ENCODE data around the gene GLYR1. TPM values are rescaled to one million over a fixed set of nuclear protein-coding genes. Genes with fewer than 3 reads are reported as not detected.
"Not testable (repeated sequence)": the region's sequence is repeated elsewhere in the genome, so short reads cannot be mapped to it uniquely, and the experiment has no call there.

Gene GLYR1
- polyA plus RNA-seq (2012; ENCODE audit: insufficient read depth, insufficient read length): 60.2 TPM

DNA sequence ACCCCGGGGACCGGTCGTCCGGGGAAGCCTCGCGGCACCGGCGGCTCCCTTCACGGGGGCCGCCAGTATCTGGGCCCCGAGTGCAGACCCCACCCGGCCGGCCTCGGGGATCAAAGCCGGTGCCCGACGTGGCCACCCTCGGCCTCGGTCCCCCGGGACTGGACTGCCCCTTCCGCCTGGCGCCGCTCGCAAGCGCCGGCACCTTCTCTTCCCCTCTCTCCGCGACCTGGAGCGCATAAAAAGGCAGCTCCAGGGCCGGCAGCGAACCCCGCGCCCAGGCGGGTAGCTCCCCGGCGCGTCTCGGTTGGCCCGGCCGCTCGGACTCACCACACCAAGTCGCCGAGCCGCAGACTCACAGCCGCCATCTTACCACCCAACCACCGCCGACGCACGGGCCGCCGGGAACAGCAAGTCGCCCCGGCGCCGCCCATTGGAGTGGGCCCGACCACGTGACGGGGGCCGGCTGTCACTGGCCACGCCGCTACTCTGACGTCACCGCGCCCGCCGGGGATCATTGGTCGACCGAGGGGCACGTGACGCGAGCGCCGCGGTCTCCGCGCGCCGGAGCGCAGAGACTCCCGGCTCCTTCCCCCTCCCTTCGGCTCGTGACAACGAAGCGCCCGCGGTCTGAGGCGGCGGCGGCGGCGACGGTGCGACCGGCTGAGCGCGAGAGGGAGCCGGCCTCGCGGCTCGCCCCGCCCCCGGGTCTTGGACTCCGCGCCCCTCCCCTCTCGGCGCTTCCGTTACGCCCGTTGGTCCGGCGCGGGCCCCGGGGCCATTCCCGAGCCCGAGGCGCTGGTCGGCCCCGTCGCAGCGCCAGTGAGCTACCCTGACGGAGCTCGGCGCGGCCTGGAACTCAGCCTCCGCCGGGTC is at the start of gene GLYR1, which contains the start of gene UBN1:
Gene GLYR1, minus strand, starts transcription at position 388 of the 873 bp plus-strand sequence. Its CDS starts 23 bp downstream, at position 365.
Gene UBN1, plus strand, starts transcription at position 581 of the 873 bp plus-strand sequence. CDS start 5,437 bp downstream, outside the sequence.
- peak within 1 kb of the TSS; percentile 87 for H3K4me3 ChIP-seq (ENCODE audit: low read length)
- DNase-seq (ENCODE audit: low read depth, low spot score): peak; percentile 92

DNA sequence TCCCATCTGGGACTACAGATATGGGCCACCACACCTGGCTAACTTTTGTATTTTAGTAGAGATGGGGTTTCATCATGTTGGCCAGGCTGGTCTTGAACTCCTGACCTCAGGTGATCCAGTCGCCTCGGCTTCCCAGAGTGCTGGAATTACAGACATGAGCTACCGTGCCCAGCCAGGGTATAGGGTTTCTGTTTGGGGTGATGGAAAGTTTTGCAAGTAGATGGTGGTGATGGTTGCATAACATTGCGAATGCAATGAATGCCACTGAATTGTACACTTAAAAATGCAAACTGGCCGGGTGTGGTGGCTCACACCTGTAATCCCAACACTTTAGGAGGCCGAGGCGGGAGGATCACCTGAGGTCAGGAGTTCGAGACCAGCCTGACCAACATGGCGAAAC is 49.7 kb upstream of the GLYR1 start:
- H3K4me3 ChIP-seq (ENCODE audit: low read length); DNase-seq (ENCODE audit: low read depth, low spot score): not testable (repeated sequence)

DNA sequence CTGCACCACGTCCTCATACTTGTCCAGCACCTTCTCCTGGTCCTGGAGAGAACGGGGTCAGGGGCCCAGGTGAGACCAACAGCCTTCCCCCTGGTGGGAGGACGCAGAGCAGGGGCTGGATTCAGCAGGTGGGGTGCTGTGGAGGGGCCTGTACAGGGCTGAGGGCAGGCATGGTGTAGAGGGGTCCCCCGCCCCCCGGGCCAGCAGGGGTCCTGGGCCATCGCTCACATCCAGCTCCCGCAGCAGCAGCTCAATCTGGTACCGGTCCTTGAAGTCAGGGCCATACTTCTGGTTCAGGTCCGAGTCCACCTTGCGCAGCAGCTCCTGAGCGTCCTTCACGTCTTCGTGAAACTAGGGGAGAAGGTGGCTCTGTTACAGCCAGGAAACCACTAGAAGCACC is 48.3 kb upstream of the GLYR1 start:
- H3K4me3 ChIP-seq (ENCODE audit: low read length): no peak overlapping the region
- DNase-seq (ENCODE audit: low read depth, low spot score): no peak

DNA sequence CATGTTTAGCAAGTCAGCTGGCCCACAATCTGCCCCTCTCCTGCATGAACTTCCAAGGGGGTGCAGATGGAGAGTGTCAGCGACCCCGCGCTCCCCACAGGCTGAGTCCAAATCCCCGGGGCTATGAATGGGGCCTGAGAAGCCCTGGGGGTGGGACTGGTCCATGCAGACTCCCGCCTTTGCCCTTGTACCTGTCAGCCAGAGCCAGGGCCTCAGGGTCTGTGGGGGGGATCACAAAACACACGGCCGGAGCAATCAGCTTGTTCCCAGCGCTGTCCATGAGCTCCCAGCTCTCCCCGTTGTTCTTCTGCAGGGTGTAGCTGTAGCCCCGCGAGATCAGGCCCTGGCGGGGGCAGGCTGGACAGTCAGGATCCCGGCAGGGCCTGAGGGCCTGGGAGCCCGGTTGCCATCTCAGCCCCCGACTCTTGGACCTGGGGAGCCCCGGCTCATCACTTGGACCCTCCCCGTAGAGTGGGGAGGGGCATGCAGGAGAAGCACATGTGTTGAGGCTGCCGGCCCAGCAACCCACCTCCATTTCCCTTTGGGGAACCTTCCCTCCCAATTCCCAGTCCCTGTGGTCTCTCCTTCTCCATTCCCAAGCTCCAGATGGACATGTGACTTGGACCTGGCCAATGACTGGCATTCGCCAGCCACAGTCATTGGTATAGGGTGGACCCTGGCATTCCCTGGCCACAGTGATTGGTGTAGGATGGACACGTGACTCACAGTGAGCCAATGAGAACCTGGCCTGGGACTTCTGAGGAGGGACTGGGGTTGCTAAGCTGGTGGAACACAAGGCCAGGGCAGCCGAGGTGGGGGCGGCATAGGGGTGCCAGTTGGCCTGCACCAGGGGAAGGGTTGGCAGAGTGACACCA is 47.4 kb upstream of the GLYR1 start:
- peak; percentile 17 for DNase-seq (ENCODE audit: low read depth, low spot score)
- H3K4me3 ChIP-seq (ENCODE audit: low read length): no peak overlapping the region

DNA sequence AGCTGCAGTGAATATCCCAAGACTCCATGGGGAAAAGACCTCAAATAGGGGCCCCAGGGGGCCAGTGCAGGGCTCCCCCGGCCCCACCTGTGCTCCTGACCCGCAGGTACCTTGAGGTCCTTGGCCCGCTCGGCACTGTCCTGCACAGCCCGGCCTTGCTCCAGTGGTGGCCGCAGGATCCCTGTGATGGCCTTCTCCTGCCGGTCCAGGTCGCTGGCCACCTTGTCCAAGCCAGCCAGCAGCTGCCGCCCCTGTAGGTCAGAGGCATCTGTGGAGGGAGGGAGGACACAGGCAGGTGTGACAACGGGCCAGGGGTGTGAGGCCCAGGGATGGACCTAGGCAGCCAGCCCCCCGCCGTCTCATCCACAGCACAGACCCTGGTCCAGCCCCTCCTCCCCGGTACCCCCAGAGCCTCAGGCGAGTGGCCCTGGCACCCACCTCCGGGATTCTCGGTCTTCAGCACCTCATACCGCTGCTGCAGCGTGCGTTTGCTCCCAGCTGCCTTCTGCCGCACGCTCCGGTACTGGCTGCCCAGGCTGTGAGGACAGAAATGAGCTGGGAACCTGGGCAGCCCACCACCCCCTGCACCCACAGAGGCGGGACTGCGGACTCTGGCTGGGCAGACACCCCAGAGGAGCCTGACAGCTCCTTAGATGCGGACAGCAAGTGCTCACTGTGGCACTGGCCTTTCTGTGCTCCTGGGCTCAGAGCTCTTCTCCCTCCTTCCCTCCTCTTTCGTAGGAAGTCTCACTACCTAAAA is 46.2 kb upstream of the GLYR1 start:
- DNase-seq (ENCODE audit: low read depth, low spot score): no peak
- H3K4me3 ChIP-seq (ENCODE audit: low read length): no peak overlapping the region

DNA sequence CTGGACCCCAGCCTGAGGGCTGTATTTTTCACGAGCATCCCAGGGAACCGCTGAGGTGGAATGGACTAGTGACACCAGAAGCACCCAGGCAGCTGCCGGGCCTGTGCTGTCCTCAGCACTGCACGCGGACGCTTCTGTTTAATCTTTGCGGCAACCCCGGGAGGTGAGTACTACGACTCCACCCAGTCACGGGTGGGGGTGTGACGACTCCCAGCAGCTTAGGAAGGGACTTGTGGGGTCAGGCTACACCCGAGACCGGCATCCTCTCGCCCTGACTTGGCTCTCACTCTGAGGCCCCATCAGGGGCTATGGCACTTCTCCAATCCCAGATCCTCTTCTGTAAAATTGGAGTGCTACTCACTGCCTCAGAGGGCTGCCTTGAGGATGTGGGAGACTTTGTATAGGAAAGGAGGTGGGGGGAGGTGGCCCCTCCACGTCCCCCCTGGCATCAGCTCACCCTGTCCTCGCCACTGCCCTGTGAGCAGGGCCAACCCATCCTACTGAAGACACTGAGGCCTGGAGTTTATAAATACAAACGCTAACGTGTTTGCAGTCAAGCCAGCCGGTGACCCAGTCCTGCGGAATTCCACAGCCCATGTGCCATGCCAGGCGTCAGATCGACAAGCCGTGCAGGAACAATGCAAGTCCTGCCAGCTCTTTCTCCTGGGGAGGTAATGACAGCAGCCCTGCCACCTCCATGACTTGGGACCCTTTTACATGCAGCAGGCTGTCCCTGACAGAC is 45.4 kb upstream of the GLYR1 start:
- no peak overlapping the region for H3K4me3 ChIP-seq (ENCODE audit: low read length)
- DNase-seq (ENCODE audit: low read depth, low spot score): no peak

DNA sequence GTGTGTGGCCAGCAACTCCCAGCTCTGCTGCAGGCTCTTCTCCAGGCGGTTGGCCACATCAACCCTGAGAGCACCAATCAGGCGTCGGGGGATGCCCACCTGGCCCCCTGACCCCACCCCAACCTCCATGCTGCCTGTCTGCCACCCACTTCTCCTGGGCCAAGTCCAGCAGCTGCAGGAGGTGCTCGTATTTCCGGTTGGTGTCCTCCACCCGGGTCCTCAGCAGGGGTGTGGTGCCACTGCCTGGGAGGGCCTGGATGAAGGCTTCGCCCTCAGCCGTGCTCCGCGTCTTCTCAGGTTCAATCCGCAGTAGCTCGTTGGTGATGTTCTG is 44.8 kb upstream of the GLYR1 start:
- no peak overlapping the region for H3K4me3 ChIP-seq (ENCODE audit: low read length)

DNA sequence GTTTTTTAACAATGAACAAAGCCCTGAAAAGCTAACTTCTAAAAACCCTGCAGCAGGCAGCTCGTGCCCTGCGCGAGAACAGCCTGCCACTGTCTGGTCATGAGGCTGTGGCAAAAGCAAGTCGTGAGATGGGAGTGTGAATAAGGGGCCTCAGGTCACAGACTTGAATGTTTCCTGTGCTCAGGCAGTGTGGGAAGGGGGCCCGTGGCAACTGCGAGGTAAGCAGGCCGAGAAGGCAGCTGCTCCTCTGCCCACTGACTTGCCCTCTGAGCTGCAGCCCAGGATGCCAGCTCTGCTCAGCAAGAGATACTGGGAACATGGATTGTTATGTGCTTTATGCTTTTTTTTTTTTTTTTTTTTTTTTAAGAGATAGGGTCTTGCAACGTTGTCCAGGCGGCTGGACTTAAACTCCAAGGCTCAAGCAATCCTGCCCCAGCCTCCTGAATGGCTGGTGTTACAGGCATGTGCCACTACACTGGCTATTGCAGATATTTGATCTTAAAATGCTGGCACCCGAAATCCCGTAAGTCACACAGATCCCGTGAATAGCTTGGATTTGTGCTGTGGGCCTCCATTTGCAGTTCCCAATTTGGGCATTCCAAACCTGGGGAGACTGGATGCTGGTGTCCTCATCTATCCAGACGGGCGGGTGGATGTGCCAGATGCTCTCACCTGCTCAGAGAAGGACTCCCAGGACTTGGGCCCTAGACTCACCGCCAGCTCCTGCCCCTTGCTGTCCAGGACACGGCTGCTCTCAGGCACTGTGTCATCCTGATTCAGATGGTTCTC is 44.2 kb upstream of the GLYR1 start:
- no peak for DNase-seq (ENCODE audit: low read depth, low spot score)

More for the DNA sequence above, 44.8 kb upstream of the GLYR1 start:
- DNase-seq (ENCODE audit: low read depth, low spot score): no peak

DNA sequence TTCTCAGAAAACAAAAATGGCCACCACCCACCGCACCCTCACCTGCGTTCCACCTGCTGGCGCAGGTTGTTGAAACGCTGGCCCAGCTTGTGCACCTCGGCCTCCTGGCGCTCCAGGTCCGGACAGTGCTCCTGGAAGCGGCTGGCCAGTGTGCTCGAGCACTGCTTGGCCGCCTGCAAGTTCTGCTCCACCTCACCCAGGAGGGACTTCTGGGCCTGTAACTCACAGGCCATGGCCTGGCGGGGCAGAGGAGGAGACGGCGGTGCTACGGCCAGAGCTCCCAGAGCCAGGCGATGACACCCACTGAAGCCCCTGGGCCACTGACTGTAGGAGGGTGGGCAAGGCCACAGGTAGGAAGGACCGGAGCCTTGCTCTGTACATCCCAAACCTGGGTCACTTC is 43.6 kb upstream of the GLYR1 start:
- no peak for DNase-seq (ENCODE audit: low read depth, low spot score)
- no peak overlapping the region for H3K4me3 ChIP-seq (ENCODE audit: low read length)

More for the DNA sequence above, 44.2 kb upstream of the GLYR1 start:
- no peak overlapping the region for H3K4me3 ChIP-seq (ENCODE audit: low read length)

DNA sequence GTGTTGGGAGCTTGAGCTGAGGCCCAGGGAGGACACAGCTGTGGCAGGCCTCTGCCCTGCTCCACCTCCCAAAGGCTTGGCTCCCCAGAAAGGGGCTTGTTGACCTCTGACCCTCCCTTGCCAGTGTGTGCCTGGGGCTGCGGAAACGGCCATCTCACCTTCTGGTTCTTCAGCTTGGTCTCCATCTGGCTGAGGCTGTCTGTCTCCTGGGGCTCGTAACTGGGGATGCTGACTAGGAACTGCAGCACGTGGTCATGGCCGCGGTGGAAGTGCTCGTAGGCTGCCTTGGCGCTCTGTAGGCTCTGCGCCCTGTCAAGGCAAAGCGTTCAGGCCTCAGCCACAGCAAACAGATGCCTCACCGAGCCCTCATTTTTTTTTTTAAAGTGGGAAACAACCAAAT is 42.9 kb upstream of the GLYR1 start:
- no peak for DNase-seq (ENCODE audit: low read depth, low spot score)
- H3K4me3 ChIP-seq (ENCODE audit: low read length): no peak overlapping the region

DNA sequence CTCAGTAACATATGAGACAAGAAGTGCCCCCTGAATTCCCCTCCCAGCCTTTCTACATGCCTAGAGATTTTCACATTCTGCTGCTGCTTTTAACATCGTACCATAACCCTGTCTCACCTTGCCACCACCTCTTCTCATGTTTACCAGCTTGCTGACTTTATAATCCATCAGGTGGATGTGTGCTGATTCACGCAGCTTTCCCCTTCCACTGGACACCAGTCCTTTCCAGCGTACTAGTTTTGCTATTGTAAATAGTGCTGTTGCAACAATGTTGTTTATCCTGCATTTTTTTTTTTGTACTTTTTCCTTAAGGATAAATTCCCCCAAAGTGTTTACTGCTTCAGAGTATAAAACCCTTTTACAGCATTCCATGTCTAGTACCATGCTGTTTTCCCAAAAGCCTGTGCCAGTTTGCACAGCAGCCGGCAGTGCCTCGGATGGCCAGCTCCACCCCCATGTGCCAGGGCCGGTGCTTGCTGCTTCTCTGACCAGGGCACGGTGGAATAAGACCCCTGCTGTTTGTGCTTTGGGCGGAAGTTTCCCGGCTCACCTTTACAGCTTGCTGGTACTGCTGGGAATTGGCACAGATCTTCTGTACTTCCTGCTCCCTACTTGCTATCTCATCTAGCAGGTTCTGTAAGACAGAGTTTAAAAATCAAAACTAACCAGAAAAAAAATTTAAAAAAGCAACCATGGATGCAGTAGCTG is 41.5 kb upstream of the GLYR1 start:
- DNase-seq (ENCODE audit: low read depth, low spot score): no peak
- H3K4me3 ChIP-seq (ENCODE audit: low read length): no peak overlapping the region

DNA sequence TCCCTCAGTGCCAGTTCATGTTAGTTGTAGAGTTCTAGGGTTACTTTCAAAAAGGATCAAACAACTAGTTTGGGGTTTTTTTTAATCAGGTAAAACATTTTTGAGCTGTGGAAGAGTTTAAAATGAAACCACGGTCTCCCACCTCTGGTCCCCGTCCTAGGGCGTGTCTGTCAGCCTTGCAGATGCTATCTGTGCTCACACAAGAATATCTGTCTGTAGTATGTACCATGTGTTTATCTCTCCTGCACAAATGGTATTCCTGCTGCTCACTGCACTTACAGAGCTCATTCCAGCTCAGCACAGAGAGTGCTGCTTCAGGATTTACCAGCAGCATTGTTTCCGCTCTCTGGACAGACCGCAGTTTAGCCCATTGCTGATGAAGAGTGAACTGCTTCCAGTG is 39.1 kb upstream of the GLYR1 start:
- DNase-seq (ENCODE audit: low read depth, low spot score): no peak
- no peak overlapping the region for H3K4me3 ChIP-seq (ENCODE audit: low read length)

DNA sequence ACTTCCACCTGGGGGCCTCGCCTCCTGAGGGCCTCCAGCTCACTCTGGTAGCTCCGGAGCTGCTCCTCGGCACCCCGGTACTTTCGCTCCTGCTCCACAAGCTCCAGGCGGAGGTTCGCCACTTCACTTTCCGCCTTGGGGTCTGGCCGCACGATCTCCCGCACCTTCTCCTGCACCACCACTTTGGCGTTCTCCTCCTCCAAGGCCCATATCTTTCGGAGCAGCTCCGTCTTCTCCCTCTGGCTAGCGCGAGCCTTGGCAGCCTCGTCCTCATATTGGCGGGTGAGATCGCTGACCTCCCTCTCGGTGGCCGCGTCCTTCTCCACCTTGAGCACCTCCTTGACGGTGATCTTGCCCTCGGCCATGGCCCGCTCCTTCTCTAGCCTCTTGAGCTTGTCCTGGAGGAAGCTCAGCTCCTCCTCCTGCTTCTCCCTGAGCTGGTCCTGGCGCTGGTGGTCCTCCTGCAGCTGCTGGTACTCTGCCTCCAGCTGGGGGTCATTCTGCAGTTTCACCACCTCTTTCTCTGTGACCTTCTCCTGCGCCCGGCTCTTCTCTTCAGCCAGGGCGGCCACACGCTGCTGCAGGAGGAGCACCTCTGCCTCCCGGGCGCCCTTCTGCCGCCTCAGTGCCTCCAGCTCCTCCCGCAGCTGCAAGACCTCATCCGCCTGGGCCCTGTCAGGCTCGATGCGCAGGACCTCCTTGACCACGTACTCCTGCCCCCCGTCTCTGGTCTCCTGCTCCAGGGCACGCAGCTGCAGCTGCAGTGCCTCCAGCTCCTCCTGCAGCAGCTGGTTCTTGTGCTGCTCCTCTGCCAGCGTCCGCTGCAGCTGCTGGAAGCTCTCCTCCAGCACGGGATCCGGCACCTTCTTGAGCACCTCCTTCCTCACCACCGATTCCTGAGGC is 38.1 kb upstream of the GLYR1 start:
- no peak overlapping the region for H3K4me3 ChIP-seq (ENCODE audit: low read length)
- DNase-seq (ENCODE audit: low read depth, low spot score): no peak

DNA sequence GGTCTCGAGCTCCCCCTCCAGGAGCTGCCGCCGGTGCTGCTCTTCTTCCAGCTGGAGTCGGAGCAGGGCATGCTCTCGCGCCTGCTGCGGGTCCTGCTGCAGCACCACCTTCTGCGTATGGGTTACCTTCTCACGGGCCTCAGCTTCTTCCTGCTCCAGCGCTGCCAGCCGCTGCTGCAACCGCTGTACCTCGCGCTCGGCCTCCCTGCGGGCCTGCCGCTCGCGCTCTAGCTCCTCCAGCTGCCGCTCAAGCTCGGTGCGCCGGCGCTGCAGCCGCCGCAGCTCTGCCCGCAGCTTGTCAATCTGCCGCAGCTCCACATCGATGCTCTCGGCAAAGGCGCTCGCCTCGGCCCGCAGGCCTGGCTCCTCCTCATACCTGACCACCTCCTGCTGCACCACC is 37.1 kb upstream of the GLYR1 start:
- H3K4me3 ChIP-seq (ENCODE audit: low read length): no peak overlapping the region
- no peak for DNase-seq (ENCODE audit: low read depth, low spot score)

DNA sequence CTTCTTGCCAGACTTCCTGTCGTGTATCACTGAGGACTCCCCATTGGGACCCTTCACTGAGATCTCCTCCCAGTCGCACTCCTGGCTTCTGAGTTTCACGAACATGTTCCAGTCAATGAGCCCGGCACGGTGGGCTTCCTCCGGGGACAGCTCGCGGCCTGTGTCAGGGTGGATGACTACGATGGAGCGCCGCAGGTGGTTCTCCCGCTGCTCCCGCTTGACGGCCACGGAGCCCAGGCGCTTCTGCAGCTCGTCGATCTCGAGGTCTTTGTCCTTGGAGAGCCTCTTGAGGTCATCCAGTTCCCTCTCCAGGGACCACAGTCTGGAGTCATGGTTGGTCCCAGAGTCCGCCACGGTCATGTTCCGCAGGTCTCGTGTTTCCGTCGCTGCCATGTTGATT is 36.4 kb upstream of the GLYR1 start:
- DNase-seq (ENCODE audit: low read depth, low spot score): no peak
- H3K4me3 ChIP-seq (ENCODE audit: low read length): no peak overlapping the region

DNA sequence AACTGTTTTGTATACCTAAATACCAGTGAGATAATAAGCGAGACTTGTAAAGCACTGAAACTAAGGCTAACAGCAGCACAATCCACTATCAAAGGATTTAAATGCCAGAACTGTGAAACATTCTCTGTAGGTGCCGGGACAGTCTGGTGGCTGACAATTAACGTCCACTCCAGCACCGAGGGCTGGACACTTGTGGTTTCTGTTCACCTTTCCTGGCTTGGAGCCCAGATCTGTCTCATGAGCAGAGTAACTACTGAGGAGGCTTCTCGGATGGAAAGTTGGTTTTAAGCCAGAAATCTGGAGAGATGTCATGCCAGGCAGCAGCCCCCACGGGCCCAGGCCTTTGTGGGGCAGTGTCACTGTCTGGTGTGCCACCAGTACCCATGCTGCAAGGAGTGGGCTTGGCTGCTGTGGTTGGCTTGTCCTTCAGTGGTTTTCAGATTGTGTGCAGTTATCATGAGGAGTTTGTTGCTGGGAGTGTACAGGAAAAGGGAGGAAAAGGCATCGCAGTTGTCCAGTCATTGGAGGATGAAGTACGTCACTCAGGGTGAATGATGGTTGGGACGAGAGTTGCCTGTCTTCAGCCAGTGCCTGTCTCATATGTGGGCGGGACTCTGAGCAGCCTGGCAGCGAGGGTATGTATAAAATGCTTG is 35.7 kb upstream of the GLYR1 start:
- H3K4me3 ChIP-seq (ENCODE audit: low read length): no peak overlapping the region
- no peak for DNase-seq (ENCODE audit: low read depth, low spot score)

Data from Jurkat, Clone E6-1 (cell line).